ENCODE measurements around the gene CDH23. TPM values are rescaled to one million over a fixed set of nuclear protein-coding genes. Genes with fewer than 3 reads are reported as not detected.

The CDH23 gene
- total RNA-seq, 1 experiment from 2014 or later: 0.34 TPM

GRCh38 chr10:71651428-71651827 lies 254.7 kb downstream of the CDH23 start:
- intact Hi-C loops (cut with micrococcal nuclease; ENCODE audit: unreplicated experiment): no loop called here
- no peaks in the 10 kb centered on the region for H3K4me1 ChIP-seq
- Mint-ChIP-seq H3K4me3 (ENCODE audit: unreplicated experiment) (no peak overlapping the region), H3K36me3 (ENCODE audit: insufficient read depth, unreplicated experiment) (no peaks in the 10 kb centered on the region), H3K27ac (ENCODE audit: unreplicated experiment) (no peak overlapping the region), H3K9me3 (ENCODE audit: unreplicated experiment) (no peaks in the 10 kb centered on the region), H3K27me3 (ENCODE audit: insufficient read depth, unreplicated experiment) (no peaks in the 10 kb centered on the region), H3K4me1 (ENCODE audit: low read depth, unreplicated experiment) (peaks cover 6% of the 10 kb centered on the region)
- no TSS peak for BruUV-seq (replicated peaks)
- ChIA-PET POLR2A (no interaction called here), CTCF (no interaction called here)
- no peaks in the 10 kb centered on the region for H3K27me3 ChIP-seq (replicated peaks; ENCODE audit: control insufficient read depth, insufficient read depth, low read length)
- no peak for DNase-seq
- TF ChIP-seq CTCF (IDR thresholded peaks at IDR 0.05; ENCODE audit: insufficient read depth in 1 of 2, low read depth in 1 of 2, low read length in 1 of 2, severe bottlenecking in 1 of 2, unreplicated experiment in 1 of 2): no peak
- no peaks in the 10 kb centered on the region for H3K9me3 ChIP-seq
- H3K4me3 ChIP-seq (ENCODE audit: low read depth, low read length): no peak overlapping the region
- H3K36me3 ChIP-seq (ENCODE audit: control insufficient read depth, insufficient read depth, low read length): no peaks in the 10 kb centered on the region

GRCh38 chr10:71651928-71652327 lies 255.2 kb downstream of the CDH23 start:
- H3K9me3 Mint-ChIP-seq (ENCODE audit: unreplicated experiment): no peaks in the 10 kb centered on the region
- Histone ChIP-seq H3K9me3 (no peaks in the 10 kb centered on the region), H3K4me1 (no peaks in the 10 kb centered on the region), H3K27me3 (replicated peaks; ENCODE audit: control insufficient read depth, insufficient read depth, low read length) (no peaks in the 10 kb centered on the region), H3K36me3 (ENCODE audit: control insufficient read depth, insufficient read depth, low read length) (no peaks in the 10 kb centered on the region), H3K4me3 (ENCODE audit: low read depth, low read length) (no peak overlapping the region)
- H3K27me3 Mint-ChIP-seq (ENCODE audit: insufficient read depth, unreplicated experiment): no peaks in the 10 kb centered on the region
- H3K4me3 Mint-ChIP-seq (ENCODE audit: unreplicated experiment): no peak overlapping the region
- POLR2A ChIA-PET: no interaction called here
- H3K36me3 Mint-ChIP-seq (ENCODE audit: insufficient read depth, unreplicated experiment): no peaks in the 10 kb centered on the region
- H3K4me1 Mint-ChIP-seq (ENCODE audit: low read depth, unreplicated experiment): peaks cover 6% of the 10 kb centered on the region
- H3K27ac Mint-ChIP-seq (ENCODE audit: unreplicated experiment): no peak overlapping the region
- TF ChIP-seq CTCF (IDR thresholded peaks at IDR 0.05; ENCODE audit: insufficient read depth in 1 of 2, low read depth in 1 of 2, low read length in 1 of 2, severe bottlenecking in 1 of 2, unreplicated experiment in 1 of 2): no peak
- intact Hi-C loops (cut with micrococcal nuclease; ENCODE audit: unreplicated experiment): no loop called here
- CTCF ChIA-PET: no interaction called here
- DNase-seq: no peak
- no TSS peak for BruUV-seq (replicated peaks)

GRCh38 chr10:71653044-71653443 lies 256.3 kb downstream of the CDH23 start:
- Mint-ChIP-seq H3K4me3 (ENCODE audit: unreplicated experiment) (no peak overlapping the region), H3K27me3 (ENCODE audit: insufficient read depth, unreplicated experiment) (no peaks in the 10 kb centered on the region), H3K27ac (ENCODE audit: unreplicated experiment) (no peak overlapping the region), H3K4me1 (ENCODE audit: low read depth, unreplicated experiment) (peaks cover 2% of the 10 kb centered on the region), H3K9me3 (ENCODE audit: unreplicated experiment) (no peaks in the 10 kb centered on the region), H3K36me3 (ENCODE audit: insufficient read depth, unreplicated experiment) (no peaks in the 10 kb centered on the region)
- no TSS peak for BruUV-seq (replicated peaks)
- H3K4me1 ChIP-seq: no peaks in the 10 kb centered on the region
- ChIA-PET POLR2A (no interaction called here), CTCF (interaction anchor here (0.6 to 0.9 kb wide), 2 partner anchors 114 to 272 kb away, joined by 3 to 5 read pairs; no protein-coding TSS in a partner anchor)
- TF ChIP-seq CTCF (IDR thresholded peaks at IDR 0.05; ENCODE audit: insufficient read depth in 1 of 2, low read depth in 1 of 2, low read length in 1 of 2, severe bottlenecking in 1 of 2, unreplicated experiment in 1 of 2): no peak
- no peak for DNase-seq
- no peak overlapping the region for H3K4me3 ChIP-seq (ENCODE audit: low read depth, low read length)
- H3K27me3 ChIP-seq (replicated peaks; ENCODE audit: control insufficient read depth, insufficient read depth, low read length): no peaks in the 10 kb centered on the region
- no peaks in the 10 kb centered on the region for H3K9me3 ChIP-seq
- no peaks in the 10 kb centered on the region for H3K36me3 ChIP-seq (ENCODE audit: control insufficient read depth, insufficient read depth, low read length)
- intact Hi-C loops (cut with micrococcal nuclease; ENCODE audit: unreplicated experiment): no loop called here

All from Caco-2 (cell line).